SK-N-SH treated with all-trans-retinoic acid at 6 μM for 48 hours (cell line): ENCODE measurements around the gene CERS4.

Source experiments
- ATAC-seq: fragments of 200-7000 bp; cut with Tn5 transposase; 3 replicates; pipeline ENCODE4 v1.9.1; 2020; ENCODE audit warnings: mild to moderate bottlenecking, moderate library complexity
- ARNTL ChIP-seq: fragments of 450-650 bp; formaldehyde crosslinking; IDR thresholded peaks from 2 replicates; pipeline ENCODE4 v1.5.0; 2020; ENCODE audit warnings: low read depth, mild to moderate bottlenecking, moderate library complexity, borderline replicate concordance
- BACH2 ChIP-seq: fragments of 250-450 bp; sonication (Bioruptor Pico); IDR thresholded peaks from 2 replicates; pipeline ENCODE4 v1.9.0; 2021; ENCODE audit warnings: mild to moderate bottlenecking, borderline replicate concordance
- CSDC2 ChIP-seq: fragments of 250-450 bp; sonication (Bioruptor Pico); IDR thresholded peaks from 2 replicates; pipeline ENCODE4 v1.5.0; 2020; ENCODE audit warnings: mild to moderate bottlenecking, moderate library complexity
- ESRRG ChIP-seq: fragments of 250-450 bp; sonication (Bioruptor Pico); IDR thresholded peaks from 2 replicates; pipeline ENCODE4 v1.6.1; 2021; ENCODE audit warnings: mild to moderate bottlenecking
- GLIS3 ChIP-seq: fragments of 250-450 bp; sonication (Bioruptor Pico); IDR thresholded peaks from 2 replicates; pipeline ENCODE4 v1.5.0; 2020; ENCODE audit warnings: mild to moderate bottlenecking, moderate library complexity
- OSR1 ChIP-seq: fragments of 250-450 bp; sonication (Bioruptor Pico); IDR thresholded peaks from 2 replicates; pipeline ENCODE4 v1.8.0; 2022; ENCODE audit warnings: moderate library complexity, mild to moderate bottlenecking, inconsistent platforms
- PPARA ChIP-seq: fragments of 250-450 bp; sonication (Bioruptor Pico); IDR thresholded peaks from 2 replicates; pipeline ENCODE4 v1.5.0; 2020; ENCODE audit warnings: mild to moderate bottlenecking, borderline replicate concordance
- SNAI2 ChIP-seq: fragments of 250-450 bp; sonication (Bioruptor Pico); IDR thresholded peaks from 2 replicates; pipeline ENCODE4 v1.5.0; 2020; ENCODE audit warnings: mild to moderate bottlenecking, moderate library complexity
- TCF4 ChIP-seq: fragments of 250-450 bp; sonication (Bioruptor Pico); IDR thresholded peaks from 2 replicates; pipeline ENCODE4 v1.8.0; 2021; ENCODE audit warnings: mild to moderate bottlenecking, moderate library complexity, borderline replicate concordance
- TOX ChIP-seq: fragments of 250-450 bp; sonication (Bioruptor Pico); IDR thresholded peaks from 2 replicates; pipeline ENCODE4 v1.8.0; 2021; ENCODE audit warnings: mild to moderate bottlenecking, moderate library complexity, borderline replicate concordance
- ZFP3 ChIP-seq: fragments of 250-450 bp; sonication (Bioruptor Pico); IDR thresholded peaks from 2 replicates; pipeline ENCODE4 v1.5.0; 2020; ENCODE audit warnings: mild to moderate bottlenecking, moderate library complexity
- ZNF565 ChIP-seq: fragments of 450-650 bp; formaldehyde crosslinking; conservative IDR thresholded peaks from 2 replicates; pipeline ENCODE4 v1.5.0; 2020; ENCODE audit warnings: low read depth, mild to moderate bottlenecking, moderate library complexity
- ZNF70 ChIP-seq: fragments of 450-650 bp; formaldehyde crosslinking; IDR thresholded peaks from 2 replicates; pipeline ENCODE4 v1.5.0; 2020; ENCODE audit warnings: mild to moderate bottlenecking, moderate library complexity
- ZNF8 ChIP-seq: fragments of 450-650 bp; formaldehyde crosslinking; IDR thresholded peaks from 2 replicates; pipeline ENCODE4 v1.5.0; 2020; ENCODE audit warnings: mild to moderate bottlenecking, moderate library complexity
- TF ChIP-seq, protein P1 (sequence below): fragments of 250-450 bp; sonication (Bioruptor Pico); IDR thresholded peaks from 2 replicates; pipeline ENCODE4 v1.5.0; 2020; ENCODE audit warnings: mild to moderate bottlenecking, moderate library complexity
- TF ChIP-seq, protein P2 (sequence below): fragments of 250-450 bp; sonication (Bioruptor Pico); IDR thresholded peaks from 2 replicates; pipeline ENCODE4 v1.8.0; 2020; ENCODE audit warnings: mild to moderate bottlenecking, moderate library complexity, borderline replicate concordance
- TF ChIP-seq, protein P3 (sequence below): fragments of 250-450 bp; sonication (Bioruptor Pico); IDR thresholded peaks from 2 replicates; pipeline ENCODE4 v1.5.1; 2020; ENCODE audit warnings: low read depth, mild to moderate bottlenecking, moderate library complexity
- TF ChIP-seq, protein P4 (sequence below): fragments of 250-450 bp; sonication (Bioruptor Pico); IDR thresholded peaks from 2 replicates; pipeline ENCODE4 v1.8.0; 2021; ENCODE audit warnings: low read depth, mild to moderate bottlenecking, moderate library complexity, borderline replicate concordance

CERS4 gene

DNA sequence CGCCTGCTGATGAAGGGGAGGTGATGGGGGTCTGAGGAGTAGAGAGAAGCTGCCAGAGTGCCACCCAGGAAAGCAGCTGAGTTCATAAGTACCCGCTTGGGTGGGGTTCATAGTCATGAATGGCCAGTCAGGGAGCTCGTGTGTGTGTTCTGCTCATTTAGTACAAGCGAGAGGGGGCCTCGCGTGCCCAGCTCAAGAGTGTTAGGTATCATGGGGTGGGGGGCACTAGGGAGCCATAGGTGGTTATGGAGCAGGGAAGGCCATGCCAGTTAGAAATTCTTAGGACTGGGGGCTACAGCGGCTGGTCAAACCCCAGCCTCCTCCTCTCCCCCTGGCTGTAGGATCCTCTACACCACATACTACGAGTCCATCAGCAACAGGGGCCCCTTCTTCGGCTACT lies 52.2 kb downstream of the CERS4 start:
- TF ChIP-seq GLIS3 (CRISPR knock-in tag) (no peak), BACH2 (CRISPR knock-in tag) (no peak), PPARA (no peak), TOX (CRISPR knock-in tag) (no peak), CSDC2 (CRISPR knock-in tag) (no peak), ZNF70 (CRISPR knock-in tag) (no peak), ZNF565 (no peak), TCF4 (CRISPR knock-in tag) (no peak), ARNTL (CRISPR knock-in tag) (no peak), ZNF8 (CRISPR knock-in tag) (no peak), ESRRG (CRISPR knock-in tag) (no peak)
- TF ChIP-seq, protein P1, sequence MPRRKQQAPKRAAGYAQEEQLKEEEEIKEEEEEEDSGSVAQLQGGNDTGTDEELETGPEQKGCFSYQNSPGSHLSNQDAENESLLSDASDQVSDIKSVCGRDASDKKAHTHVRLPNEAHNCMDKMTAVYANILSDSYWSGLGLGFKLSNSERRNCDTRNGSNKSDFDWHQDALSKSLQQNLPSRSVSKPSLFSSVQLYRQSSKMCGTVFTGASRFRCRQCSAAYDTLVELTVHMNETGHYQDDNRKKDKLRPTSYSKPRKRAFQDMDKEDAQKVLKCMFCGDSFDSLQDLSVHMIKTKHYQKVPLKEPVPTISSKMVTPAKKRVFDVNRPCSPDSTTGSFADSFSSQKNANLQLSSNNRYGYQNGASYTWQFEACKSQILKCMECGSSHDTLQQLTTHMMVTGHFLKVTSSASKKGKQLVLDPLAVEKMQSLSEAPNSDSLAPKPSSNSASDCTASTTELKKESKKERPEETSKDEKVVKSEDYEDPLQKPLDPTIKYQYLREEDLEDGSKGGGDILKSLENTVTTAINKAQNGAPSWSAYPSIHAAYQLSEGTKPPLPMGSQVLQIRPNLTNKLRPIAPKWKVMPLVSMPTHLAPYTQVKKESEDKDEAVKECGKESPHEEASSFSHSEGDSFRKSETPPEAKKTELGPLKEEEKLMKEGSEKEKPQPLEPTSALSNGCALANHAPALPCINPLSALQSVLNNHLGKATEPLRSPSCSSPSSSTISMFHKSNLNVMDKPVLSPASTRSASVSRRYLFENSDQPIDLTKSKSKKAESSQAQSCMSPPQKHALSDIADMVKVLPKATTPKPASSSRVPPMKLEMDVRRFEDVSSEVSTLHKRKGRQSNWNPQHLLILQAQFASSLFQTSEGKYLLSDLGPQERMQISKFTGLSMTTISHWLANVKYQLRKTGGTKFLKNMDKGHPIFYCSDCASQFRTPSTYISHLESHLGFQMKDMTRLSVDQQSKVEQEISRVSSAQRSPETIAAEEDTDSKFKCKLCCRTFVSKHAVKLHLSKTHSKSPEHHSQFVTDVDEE (CRISPR knock-in tag): no peak
- TF ChIP-seq, protein P2, sequence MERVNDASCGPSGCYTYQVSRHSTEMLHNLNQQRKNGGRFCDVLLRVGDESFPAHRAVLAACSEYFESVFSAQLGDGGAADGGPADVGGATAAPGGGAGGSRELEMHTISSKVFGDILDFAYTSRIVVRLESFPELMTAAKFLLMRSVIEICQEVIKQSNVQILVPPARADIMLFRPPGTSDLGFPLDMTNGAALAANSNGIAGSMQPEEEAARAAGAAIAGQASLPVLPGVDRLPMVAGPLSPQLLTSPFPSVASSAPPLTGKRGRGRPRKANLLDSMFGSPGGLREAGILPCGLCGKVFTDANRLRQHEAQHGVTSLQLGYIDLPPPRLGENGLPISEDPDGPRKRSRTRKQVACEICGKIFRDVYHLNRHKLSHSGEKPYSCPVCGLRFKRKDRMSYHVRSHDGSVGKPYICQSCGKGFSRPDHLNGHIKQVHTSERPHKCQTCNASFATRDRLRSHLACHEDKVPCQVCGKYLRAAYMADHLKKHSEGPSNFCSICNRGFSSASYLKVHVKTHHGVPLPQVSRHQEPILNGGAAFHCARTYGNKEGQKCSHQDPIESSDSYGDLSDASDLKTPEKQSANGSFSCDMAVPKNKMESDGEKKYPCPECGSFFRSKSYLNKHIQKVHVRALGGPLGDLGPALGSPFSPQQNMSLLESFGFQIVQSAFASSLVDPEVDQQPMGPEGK (CRISPR knock-in tag): no peak
- TF ChIP-seq, protein P3, sequence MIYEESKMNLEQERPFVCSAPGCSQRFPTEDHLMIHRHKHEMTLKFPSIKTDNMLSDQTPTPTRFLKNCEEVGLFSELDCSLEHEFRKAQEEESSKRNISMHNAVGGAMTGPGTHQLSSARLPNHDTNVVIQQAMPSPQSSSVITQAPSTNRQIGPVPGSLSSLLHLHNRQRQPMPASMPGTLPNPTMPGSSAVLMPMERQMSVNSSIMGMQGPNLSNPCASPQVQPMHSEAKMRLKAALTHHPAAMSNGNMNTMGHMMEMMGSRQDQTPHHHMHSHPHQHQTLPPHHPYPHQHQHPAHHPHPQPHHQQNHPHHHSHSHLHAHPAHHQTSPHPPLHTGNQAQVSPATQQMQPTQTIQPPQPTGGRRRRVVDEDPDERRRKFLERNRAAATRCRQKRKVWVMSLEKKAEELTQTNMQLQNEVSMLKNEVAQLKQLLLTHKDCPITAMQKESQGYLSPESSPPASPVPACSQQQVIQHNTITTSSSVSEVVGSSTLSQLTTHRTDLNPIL (CRISPR knock-in tag): no peak
- ATAC-seq: no peak

DNA sequence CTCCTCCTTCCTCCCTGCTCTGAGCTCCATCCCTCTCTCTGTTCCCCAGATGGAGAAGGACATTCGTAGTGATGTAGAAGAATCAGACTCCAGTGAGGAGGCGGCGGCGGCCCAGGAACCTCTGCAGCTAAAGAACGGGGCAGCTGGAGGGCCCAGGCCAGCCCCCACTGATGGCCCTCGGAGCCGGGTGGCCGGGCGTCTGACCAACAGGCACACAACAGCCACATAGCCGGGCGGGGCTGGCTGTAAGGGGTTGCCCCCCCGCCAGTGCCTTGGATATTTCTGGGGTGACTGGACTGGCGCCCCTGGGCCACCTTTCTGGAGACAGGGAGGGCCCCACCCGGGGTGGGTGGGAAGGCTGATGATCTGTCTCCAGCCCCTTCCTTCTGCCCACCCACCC lies 52.7 kb downstream of the CERS4 start:
- TF ChIP-seq BACH2 (CRISPR knock-in tag): no peak
- no peak for TF ChIP-seq TCF4 (CRISPR knock-in tag)
- no peak for TF ChIP-seq ESRRG (CRISPR knock-in tag)
- TF ChIP-seq, protein P2 (CRISPR knock-in tag): no peak
- TF ChIP-seq ZNF565: no peak
- no peak for TF ChIP-seq ZFP3 (CRISPR knock-in tag)
- no peak for TF ChIP-seq OSR1 (CRISPR knock-in tag)
- TF ChIP-seq, protein P1 (CRISPR knock-in tag): no peak
- TF ChIP-seq PPARA: no peak
- TF ChIP-seq, protein P4, sequence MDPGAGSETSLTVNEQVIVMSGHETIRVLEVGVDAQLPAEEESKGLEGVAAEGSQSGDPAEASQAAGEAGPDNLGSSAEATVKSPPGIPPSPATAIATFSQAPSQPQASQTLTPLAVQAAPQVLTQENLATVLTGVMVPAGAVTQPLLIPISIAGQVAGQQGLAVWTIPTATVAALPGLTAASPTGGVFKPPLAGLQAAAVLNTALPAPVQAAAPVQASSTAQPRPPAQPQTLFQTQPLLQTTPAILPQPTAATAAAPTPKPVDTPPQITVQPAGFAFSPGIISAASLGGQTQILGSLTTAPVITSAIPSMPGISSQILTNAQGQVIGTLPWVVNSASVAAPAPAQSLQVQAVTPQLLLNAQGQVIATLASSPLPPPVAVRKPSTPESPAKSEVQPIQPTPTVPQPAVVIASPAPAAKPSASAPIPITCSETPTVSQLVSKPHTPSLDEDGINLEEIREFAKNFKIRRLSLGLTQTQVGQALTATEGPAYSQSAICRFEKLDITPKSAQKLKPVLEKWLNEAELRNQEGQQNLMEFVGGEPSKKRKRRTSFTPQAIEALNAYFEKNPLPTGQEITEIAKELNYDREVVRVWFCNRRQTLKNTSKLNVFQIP: no peak
- TF ChIP-seq ZNF70 (CRISPR knock-in tag): no peak
- no peak for TF ChIP-seq SNAI2
- no peak for ATAC-seq
